GM21737 (cell line): ENCODE data around the gene FOSL2.

ENCODE experiments used
- ATAC-seq: cut with Tn5 transposase; IDR thresholded peaks from one replicate; pipeline ENCODE4 v1.9.1; 2021; ENCODE audit warnings: mild to moderate bottlenecking, moderate library complexity; ENCODE audit not compliant: unreplicated experiment

The FOSL2 gene

DNA sequence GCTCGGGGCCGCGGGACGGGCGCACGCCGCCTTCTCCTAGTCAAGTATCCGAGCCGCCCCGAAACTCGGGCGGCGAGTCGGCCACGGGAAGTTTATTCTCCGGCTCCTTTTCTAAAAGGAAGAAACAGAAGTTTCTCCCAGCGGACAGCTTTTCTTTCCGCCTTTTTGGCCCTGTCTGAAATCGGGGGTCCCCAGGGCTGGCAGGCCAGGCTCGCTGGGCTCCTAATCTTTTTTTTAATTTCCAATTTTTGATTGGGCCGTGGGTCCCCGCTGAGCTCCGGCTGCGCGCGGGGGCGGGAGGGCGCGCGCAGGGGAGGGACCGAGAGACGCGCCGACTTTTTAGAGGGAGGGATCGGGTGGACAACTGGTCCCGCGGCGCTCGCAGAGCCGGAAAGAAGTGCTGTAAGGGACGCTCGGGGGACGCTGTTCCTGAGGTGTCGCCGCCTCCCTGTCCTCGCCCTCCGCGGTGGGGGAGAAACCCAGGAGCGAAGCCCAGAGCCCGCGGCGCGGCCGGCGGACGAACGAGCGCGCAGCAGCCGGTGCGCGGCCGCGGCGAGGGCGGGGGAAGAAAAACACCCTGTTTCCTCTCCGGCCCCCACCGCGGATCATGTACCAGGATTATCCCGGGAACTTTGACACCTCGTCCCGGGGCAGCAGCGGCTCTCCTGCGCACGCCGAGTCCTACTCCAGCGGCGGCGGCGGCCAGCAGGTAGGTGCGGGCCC is 617 bp downstream of the FOSL2 start:
- no peak for ATAC-seq

DNA sequence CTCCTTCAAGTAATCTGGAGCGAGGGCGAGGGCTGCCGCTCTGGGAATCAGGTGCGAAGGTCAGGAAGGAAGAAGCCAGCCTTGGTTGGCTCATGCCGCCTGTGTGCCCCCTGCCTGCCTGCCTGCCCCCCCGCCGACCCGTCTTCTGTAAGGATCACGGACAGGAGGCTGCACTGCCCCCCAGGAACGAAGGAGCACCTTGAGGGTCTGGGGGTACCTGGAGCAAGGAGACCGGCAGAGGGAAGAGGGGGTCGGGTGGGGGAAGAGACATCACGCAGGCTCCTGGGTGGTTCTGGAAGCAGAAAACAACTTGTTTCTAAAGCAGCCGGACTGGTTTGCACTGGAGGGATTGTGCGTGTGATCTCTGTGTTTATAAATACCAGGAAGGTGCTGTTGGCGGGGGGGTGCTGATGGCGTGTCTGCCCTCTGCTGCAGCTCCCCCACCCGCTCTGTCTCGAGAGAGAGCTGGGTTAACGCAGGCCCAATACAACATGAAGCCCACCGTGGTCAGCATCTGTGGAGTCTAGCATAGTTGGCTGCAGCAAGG is 1.7 kb downstream of the FOSL2 start:
- no peak for ATAC-seq

DNA sequence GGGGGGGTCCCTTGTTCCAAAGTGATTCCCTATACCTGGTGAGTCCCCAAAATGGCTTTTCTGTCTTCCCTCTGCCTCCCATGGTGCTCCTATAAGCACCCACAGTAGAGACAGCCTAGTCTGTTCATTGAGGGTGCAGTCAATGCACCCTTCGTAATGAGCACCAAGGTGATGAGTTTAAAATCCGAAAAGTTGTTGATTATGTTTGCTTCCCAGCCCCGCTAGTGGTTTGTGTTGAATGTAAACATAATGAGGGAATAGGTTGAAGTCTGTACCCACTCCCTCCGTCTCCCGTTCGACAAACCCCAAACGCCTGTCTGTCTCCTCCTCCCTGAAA is 2.3 kb downstream of the FOSL2 start:
- ATAC-seq = no peak

DNA sequence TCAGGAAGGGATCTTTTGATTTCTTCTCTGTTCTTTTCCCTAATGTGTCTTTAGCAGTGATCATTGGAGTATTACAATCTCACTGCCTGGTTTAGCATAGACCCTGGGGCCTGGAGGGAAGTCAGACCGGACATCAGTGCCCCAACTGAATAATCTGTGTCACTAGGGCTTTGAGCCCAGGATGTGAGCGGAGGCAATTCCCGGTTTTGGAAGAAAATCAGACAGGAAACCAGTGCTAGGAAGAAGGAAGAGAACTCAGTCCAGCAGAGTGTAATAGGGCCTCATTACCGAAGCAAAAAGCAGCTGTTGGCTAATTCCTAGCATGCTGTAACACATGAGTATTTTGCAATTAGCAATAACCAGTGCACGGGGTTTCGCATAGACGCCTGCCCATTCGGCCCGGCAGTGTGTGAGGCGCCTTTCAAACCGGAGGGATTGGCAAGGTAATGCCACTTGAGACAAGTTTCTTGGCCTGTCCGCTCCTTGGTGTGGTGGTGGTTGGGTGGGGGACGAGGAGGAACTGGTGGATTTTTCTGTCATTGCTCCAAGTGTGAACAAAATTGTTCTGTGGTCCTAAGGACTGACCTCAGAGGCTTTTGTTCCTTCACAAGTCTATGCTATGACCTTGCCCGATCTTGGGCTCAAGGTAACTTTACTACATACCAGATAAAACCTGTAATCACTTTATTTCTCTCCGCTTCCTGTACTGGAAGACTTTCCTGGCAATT is 2.8 kb downstream of the FOSL2 start:
- no peak for ATAC-seq

DNA sequence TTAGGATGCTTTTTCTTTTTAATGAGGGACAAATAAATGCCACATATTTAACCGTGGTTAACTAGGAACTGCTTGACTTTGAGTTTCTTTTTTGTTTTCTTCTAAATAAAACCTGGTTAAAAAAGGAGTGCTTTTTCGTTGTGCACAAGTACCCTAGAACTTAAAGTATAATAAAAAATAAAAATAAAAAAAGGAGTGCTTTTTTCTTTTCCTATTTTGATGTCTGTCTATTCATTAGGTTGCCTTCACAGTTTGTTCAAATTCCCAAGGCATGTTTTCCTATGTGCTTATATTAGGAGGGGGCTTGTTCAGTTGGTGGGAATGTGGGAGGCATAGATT is 4.4 kb downstream of the FOSL2 start:
- ATAC-seq = no peak

DNA sequence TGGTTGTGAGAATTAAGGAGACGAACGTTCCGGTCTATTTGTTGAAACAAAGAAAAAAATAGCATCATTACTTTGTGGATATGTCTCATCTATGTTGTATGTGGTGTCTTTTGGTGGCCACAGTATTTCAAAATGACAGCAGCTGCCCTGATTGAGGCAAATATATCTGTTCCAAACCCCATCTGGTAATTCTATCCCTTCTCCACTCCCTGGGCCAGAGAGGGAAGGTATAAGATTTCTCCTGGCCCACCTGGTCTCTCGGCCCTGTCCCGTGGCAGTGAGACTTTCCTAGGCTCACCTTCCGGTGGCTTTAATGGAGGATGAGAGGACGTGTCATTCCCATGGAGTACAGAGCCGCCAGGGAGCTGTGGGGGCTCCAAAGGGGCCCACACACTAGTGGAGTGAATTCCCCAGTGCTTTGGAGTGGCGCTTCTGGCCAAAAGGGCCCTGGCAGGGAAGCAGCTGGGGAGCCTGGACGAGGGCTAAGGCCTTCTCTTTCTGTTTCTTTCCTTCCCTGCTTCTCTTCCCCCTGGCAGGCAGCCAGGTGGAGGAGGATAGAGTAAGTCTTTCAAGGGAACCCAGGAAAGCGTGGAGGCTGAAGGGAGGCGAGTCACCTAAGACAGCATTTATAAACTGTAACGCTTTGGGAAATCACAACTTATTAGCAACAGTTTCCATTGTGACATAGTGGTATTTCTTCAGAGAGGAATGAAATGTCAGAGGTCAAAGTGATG is 5.6 kb downstream of the FOSL2 start:
- ATAC-seq = no peak

DNA sequence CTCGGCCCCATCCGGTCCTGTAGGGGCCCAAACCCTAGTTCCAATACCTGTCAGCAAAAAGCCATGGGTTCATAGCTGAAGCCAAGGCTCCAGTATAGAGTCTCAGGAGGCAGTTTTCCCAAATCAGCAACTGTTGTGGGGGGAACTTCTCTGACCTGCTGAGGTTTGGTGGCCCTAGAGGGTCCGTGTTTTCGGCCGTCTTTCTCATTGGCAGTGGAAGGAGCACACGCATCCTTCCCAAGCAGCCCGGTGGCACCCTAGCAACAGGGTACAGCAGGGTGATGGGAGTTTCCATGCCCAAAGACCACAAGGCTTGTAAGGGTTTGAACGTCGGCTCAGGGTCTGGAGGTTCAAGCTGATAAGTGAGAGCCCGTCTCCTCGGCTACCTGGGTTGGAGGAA is 6.6 kb downstream of the FOSL2 start:
- ATAC-seq = no peak

DNA sequence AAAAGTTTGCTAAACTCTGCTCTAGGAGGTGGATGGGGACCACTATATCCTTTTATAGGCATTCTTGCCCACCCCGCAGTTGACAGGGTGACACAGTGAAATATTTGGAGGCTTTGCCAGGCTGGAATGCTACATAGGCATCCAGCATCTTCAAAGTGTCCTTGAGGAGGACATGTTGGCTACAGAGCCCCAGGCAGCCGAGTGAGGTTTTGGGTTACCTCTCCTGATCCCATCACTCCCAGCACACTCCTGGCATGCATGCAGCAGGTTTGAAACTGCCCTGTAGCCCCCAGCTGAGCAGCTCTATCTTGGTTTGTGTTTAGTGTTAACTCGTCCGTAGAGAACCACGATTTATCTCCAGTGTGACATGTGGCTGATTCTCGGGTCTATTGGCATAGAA is 7.3 kb downstream of the FOSL2 start:
- ATAC-seq = no peak

DNA sequence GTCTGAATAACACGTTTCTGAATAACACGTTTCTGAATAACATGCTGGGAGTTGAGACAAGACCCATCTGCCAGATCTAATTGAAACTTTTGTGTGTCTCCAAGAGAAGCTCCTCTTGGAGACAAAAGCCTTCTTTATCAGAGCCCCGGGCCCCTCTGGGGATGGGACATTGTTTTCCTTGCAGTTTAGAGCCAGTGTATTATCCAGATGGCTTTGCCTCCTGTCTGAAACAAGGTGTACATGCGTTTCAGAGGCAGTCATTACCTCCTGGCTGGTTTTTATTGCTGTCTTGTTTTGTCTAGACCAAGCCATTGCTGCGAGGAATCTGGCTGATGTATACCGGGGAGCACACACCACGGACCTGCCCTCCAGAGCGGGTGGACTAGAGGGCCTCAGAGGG is 7.8 kb downstream of the FOSL2 start:
- no peak for ATAC-seq

DNA sequence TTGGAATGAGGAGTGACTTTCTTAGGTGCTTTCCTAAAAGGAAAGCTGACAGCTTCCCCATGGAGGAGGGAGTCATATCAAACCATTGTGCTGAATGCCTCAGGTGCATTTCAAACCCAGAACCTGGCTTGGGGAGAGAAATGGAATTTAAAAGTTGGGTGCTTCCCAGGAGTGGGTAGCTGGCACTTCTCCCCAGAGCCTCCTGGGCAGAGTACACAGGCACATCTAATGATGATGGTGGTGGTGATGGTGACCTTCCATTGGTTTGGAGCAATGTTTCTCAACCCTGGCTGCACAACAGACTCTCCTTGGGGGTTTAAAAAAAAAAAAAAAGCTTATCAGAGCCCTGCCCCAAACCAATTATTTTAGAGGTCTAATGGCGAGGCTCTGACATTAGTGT is 8.3 kb downstream of the FOSL2 start:
- no peak for ATAC-seq

DNA sequence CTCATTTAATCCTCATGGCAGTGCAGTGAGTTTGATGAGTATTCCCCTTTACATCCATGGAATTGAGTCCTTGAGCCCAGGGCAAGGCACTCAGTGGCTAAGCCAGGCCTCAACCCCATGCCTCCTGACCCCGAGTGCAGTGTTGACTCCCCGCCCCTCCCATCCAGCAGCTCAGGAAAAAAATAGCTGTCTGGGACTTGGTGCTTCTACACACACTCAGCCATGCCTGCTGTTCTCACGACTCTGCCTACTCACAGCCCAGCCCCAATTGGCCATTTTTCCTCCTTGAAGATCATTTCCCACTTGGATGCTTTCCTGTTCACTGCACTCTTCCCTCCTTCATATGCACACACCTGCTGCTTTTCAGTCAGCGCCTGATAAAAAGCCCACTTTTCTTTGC is 8.8 kb downstream of the FOSL2 start:
- ATAC-seq = no peak

DNA sequence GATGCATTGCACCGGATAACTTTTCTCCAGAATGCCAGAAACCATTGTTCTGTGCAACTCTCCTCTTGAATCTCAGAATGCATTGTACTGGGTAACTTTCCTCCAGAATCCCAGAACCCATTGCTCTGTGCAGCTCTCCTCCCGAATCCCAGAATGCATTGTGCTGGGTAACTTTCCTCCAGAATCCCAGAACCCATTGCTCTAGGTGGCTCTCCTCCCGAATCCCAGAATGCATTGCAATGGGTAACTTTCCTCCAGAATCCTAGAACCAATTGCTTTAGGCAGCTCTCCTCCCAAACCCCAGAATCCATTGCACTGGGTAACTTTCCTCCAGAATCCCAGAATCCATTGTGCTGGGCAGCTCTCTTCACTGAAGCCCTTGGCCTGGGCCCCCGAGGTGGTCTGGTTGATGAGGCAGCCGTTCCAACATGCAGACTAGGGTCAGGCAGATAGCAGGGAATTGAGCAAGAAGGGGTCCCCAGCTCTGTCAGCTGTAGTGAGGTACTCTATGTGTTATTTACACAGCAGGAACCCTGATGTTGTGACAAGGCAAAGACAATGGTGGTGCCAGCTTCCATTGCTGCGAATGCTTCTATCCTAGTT is 9.4 kb downstream of the FOSL2 start:
- no peak for ATAC-seq

DNA sequence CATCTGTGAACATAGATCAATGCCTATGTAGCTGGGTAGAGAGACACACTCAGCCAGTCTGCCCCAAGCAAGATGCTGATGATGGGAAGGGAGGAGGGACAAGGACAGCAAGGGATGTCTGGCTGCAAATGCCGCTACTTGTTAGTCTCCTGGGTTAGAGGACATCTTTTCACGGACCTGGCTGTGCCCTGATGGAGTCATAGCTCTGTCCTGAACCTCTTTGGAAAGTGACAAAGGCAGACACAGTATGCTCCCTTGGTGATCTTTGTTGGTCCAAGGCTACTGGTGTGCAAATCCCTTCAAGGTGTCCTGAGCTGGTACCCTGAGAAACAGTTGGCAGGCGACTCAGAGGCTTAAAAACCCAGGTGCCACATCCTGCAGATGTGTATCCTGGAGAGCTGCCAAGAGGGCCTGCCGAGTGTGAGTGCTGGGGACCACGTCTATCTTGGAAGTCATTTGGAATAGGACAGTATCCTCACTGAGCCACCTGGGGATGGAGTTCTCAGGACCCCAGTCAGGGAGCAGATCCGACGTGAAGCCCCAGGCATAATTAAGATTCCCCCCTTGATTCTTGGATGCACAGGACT is 10.8 kb downstream of the FOSL2 start:
- no peak for ATAC-seq

DNA sequence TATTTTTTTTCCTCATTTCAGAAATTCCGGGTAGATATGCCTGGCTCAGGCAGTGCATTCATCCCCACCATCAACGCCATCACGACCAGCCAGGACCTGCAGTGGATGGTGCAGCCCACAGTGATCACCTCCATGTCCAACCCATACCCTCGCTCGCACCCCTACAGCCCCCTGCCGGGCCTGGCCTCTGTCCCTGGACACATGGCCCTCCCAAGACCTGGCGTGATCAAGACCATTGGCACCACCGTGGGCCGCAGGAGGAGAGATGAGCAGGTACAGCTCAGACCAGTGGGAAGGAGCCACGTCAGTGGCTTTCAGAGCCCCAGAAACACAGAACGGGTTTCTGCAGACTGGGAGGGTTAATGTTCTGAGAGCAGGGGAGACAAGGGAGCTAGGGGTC is 11.4 kb downstream of the FOSL2 start:
- ATAC-seq = no peak

DNA sequence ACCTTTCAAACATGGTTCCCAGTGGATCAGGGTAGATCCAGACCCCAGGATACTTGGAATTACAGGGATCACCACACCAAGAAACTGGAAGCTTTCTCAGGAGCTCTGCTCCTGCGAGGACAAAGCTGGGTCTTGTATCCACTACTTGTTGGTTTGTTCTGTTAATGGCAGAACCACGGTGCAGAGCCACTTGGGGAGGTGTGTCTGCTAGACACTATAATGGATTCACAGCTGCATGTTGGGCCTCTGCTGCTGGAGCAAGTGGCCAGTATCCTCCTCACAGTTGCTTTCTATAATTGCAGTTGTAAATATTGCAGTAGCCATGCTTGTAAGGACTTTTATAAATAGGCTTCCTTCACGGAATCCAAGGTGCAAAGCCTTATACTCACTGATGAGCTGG is 12.9 kb downstream of the FOSL2 start:
- ATAC-seq = no peak

DNA sequence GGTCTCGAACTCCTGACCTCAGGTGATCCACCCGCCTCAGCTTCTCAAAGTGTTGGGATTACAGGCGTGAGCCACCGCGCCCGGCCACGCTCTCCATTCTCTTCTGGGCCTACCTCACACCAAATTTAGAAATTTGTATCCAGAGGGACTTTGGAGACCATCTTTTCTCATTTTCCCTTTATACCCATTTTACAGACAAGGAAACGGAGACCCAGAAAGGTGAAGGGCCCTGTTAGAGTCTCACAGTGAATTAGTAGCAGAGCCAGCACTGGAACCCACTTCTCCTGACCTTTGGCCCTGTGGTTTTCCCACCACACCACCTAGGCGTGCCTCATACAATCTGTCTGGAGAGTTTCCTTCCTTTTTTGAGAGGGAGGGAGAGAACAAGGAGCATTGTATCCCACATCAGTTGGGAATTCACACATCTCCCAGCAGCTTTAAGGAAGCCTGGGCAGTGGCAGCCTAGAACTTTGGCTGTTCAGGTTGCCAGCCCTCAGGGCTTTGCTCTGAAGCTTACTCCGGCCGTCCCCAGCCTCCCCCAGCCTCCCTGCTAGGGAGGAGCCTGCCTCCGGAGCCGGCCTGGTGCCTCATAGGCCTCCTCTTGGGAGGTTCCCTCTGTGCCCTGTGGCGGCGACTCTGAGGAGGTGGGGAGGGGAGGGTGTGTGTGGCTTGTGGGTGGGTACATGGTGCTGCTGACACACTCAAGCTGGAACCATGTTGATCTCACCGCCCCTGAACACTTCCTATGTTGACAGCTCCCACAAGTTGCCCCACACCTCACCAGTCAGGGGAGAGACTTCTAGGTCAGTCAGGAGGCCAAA is 13.8 kb downstream of the FOSL2 start:
- ATAC-seq = no peak

DNA sequence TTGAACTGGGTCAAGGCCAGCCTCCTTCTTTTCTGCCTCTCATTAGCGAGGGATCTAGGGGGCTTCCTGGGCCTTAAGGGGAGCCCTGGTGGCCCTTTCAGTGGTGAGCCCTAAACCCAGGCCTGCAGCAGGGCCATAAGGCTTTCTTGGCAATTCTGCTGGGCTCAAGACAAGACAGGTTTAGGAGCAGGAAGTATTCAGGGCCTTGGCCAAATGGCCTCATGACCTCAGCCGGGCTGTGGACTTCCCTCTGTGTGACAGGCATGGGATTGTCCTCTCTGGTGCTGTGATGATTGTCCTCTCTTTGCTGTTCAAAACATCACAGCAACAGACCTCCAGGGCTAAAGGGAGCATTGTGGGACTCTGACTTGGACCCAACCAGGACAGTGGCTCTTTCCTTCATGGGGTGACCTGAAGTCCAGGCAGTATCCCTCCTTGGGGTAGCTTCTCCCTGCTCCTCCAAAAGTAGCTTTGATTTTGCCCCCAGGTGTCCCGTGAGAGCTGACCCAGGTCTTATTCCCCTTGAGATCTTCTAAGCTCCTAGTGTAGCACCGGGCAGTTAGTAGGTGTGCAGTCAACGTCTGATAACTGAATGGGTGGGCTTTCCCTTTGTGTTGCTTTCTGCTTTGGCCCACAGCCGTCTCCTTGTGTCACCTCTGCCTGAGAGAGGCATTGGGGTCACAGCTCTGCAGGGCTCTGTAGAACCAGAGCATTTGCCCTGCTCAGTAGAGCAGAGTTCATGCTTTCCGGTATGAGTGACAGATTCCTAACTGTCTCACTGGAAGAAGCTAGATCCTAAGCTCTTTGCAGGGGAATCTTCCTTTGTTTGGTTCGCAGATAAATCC is 14.7 kb downstream of the FOSL2 start:
- no peak for ATAC-seq

DNA sequence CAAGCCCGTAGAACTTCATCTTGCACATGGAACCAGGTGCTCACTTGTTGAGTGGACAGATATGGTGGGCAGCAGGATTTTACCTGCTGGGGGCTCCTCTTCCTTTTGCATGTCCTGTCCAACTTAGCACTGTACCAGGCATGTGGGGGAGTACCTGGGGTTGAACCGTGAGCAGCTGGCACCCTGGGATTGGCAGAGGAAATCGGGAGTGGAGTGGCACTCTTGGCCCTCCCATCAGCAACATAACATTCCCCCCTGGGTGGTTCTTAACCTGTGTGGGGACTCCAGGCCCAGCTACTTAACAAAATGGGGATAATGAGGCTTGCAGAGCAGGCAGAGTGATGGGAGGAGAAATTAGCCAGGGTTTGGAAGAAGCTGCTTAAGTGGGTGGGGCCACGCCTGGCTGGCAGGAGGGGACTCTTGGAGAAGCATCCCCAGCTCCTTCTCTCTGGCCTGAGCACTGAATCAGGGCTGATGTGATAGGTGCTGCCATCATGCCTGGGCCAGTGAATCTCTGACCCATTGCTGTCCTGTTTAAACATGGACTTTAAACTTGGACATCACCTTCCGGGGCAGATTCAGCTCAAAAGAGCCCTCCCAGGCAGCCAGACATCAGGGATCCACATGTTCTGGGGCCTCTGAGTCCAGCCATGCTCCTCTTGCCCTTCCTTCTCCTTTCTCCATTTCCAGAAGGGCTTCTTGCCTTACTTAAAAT is 15.5 kb downstream of the FOSL2 start:
- ATAC-seq = no peak
